ENCODE data around the gene TNS2.

The TNS2 gene

DNA sequence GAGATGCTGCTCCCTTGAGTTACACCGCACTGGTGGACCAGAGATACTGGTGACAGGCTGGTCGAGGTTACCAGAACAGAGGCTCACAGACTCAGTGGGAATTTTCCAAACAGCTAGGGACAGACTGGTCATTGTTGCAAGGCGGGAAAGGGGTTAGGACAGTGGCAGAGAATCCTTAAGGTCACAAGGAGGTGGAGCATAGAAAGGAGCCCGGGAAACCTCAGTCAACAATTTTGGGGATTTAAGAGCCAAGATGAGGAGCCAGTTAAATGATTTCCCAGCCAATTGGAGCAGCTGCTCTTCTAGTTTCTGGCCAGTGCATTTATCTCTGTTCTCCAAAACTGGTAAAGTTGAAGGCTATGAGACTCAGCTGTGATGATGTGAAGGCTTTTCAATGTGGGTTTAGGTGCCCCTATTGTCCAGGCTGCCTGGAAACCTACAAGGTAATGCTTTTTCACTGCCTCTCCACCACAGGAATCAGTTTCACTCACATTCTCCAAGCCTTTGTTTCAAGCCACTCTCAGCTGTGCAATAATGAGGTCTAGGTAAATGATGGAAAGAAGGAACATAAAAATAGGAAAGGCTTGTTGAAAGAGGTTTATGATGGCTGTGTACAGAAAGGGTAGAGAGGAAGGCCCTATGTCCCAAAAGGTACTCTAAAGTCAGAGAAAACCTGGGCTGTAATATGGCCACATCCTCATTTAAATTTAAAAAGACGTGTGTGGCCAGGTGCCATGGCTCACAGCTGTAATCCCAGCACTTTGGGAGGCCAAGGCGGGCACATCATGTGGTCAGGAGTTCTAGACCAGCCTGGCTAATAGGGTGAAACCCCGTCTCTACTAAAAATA lies 7.0 kb upstream of the TNS2 start:
- DNase-seq (ENCODE audit: low read depth in 3 of 3, low spot score in 1 of 3): no peak

DNA sequence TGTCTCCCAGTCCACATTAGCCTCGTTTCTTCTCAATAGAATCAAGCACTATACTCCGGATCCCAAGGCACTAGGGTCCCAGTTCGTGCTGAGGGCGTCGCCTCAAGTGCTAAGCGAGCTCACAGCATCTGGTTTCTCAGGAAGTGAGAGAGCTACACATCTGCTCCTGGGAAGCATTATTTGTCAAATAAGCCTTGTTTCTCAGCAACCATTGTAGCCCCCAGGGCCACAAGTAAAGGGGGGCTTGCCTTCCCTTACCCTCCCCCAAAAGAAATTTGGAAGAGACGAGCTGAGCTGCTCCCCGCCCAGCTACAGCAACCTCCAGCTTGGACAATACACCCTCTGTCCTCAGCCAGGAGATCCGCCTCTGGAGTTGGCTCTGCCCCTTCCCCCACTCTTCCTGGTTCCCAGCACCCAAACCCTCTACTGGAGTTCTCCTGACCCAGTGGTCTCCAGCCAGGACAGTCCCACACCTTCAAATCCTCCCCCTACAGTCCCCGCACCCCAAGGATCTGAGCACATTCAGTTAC lies 5.7 kb upstream of the TNS2 start:
- no peak for DNase-seq (ENCODE audit: low read depth in 3 of 3, low spot score in 1 of 3)

DNA sequence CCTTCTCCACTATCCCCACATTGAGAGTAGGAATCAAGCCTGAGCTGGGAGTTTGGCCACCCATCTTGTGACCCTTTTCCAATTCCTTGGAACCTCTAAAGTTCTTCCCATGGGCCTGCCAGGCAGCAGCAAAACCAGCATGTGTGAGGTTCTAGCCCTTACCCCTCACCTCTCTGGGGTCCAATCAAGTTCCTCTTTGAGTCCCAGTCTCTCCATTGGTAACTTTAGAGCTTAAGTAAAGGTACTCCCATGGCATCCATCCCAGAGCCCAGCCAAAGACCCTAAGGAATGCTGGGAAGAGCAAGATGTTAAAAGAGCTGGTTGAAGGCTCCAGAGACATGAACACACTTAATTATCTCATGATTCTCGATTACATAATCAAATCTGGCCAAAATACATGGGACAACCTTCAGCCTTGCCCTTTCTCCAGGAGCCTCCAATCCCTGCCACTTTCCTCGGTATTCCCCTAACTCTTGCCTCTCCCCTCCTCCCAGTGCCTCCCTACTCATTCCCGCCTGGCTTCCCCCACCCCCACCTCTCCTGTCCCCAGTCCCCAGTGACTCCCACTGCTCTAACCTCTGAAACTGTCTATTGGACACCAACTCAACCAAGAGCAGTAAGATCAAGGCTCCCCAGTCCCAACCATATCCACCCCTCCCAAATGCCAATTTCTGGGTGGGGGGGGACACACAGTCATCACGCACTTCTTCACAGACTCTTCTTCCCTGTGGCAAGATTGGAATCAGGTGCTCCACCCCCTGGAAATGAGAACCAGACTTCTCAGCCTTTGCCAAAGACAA lies 4.8 kb upstream of the TNS2 start:
- DNase-seq (ENCODE audit: low read depth in 3 of 3, low spot score in 1 of 3): no peak

DNA sequence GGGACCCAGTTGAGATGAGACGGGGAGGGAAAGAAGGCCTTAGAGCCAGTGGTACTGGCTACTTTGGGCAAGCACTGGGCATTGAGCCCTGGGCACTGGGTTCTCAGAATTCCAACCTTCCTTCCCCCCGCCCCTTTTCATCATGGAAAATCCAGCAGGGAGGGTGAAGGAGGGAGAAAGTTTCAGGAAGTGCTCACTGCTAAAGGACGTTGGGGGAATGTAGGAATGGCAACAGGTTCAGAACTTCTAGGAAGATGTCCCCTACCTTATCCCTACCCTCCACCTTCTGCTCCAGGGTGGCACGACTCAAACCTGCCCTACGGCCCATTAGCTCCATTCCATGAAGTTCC lies 4.2 kb upstream of the TNS2 start:
- DNase-seq (ENCODE audit: low read depth in 3 of 3, low spot score in 1 of 3): no peak

DNA sequence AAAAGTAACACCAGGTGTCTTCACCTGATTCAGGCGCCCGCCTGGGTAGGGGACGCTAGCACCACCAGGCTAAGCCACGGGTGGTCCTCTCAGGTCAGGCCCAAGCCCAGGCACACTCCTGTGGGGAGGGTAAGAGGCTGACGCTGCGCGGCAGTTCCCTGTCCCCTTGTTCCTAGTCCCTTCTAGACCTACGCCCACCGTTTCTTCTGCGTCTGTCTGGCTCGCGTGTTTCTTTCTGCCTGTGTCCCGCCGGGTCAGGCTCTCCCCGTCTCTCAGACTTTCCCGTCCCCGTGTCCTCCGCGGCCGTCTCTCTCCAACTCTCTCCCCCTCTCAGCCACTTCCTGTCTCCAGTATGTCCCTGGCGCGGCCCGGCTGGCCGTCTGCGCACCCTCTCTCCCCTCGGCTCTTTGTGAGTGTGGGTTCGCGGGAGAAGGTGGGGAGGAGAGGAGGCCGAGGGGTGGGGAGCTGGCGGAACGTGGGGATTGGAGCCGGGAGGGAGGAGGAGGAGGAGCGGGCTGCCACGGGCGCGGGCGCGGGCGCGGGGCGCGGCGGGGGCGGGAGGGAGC lies 3.1 kb upstream of the TNS2 start:
- peak in 1 of 3 donors; percentile 33 for DNase-seq (ENCODE audit: low read depth in 3 of 3, low spot score in 1 of 3)

DNA sequence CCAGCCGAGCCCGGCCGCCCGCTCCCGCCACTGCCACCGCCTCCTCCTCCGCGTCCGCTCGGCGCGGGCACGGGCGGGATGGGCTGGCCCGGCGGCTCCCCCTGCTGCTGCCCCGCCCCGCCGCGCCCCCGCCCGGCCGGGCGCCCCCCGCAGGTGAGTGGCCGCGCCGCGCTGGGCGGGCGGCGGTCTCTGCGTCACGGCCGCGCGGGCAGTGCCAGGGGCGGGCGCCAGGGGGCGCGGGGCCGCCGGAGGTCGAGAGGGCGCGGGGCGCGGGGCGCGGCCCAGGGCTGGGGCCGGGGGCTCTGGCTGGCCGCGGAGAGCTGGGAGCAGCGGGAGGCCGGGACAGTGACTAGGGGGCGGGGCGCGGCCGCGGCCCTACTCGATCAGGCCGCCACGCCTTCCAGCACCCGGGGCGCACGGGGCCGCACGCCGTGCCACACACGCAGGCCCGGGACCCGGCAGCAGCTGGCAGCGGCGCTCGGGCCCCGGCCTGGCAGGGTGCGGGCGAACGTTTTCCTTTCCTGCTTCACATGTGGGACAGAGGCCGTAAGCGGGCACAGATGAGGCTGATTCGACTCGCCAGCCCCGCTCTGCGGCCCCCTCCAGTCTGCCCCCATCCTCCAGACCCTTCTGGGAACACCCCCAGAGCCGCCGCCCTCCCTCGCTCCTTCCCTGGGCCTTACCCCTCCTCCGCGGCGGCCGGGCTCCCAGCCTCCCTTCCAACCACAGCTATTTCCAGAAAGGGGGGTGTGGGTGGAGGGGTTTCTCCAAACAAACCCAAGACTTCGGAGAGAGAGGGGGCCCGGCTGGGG lies 2.4 kb upstream of the TNS2 start:
- peak; percentile 23 to 62 (median 40) for DNase-seq (ENCODE audit: low read depth in 3 of 3, low spot score in 1 of 3)

DNA sequence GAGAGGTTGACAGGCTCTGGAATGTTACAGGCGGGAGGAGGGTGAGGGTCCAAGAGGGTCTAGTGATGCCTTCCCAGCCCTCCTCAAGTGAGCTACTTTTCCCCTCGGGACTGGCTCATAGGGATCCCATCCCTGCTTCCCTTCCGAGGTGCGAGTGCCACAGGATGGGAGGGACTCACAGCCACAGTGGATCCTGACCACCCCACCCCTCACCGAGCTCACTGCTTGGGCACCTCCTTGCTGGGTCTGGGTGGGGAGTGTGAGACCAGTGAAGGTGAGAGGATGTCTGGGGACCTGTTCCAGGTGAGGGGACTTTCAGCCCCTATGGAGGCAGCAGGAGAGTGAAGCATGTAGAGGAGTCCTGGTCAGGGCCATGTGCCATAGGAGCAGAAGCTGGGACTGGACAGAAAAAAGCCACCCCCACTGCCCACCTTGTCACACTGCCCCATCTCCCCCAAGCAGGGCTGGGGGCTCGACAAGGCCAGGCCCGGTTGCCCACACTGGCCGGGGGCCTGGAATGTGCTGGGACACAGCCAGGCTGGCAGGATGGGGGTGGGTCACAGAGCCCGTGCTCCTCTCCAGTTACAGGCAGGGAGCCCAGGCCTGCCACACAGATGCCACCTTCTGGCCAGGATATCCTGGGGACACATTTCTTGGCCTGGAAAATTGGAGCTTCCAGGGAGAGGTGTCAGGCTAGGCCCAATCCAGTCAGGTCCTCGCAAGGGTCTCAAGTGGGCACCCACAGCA lies 1.7 kb upstream of the TNS2 start:
- no peak for DNase-seq (ENCODE audit: low read depth in 3 of 3, low spot score in 1 of 3)

DNA sequence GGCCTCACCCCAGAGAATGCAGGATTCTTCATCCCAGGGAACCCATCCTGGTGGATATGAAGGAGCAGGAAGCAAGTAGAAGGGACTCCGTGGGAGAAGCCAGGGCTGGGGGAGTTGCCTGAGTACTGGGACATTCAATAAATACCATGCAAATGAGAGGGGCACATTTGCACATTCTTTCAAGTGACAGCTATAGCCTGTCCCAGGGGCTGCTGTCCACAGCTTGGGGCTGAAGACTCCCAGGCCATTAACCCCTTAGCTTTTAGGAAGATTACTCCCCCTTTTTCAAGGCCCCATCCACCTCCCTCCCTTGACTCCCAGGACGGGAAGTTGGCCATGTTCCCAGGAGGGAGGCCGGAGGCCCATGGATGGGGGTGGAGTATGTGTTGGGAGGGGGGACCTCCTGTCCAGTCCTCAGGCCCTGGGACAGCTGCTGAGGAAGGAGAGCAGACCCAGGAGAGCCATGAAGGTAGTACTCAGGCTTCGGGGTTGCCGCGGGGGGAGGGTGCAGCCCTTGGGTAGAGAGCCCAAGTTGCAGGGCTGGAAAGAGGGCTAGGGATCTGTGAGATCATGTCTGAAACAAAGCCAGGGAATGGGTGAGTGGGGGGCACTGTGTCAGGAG lies 974 bp upstream of the TNS2 start:
- no peak for DNase-seq (ENCODE audit: low read depth in 3 of 3, low spot score in 1 of 3)

DNA sequence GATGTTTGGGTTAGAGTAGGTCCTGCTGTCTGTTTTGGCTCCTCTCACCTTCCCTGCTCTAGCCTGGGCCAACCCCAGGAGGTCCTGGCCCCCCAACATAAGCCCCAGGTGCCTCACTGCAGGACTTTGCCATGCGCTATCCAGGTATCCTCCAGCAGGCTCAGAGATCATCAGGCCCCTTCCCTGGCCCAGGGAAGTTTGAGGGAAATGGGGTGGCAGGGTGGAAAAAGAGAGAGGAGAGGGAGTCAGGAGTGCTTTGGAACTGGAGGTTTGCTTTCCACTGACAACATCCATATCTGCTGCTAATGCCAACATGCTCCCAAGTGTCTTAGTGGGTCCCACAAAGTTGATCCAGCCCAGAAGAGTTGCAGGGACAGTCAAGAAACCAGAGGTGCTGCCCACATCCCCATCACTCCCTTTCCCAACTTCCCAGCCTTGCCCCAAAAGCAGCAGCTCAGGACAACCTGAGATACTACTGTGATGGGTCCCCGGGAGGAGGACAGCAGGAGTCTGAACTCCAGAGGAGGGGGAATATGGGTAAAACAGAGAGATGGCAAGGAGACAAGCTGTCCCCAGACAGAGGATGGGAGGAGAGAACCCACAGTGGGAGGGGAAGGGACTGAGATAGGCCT lies 677 bp downstream of the TNS2 start:
- DNase-seq (ENCODE audit: low read depth in 3 of 3, low spot score in 1 of 3): no peak

DNA sequence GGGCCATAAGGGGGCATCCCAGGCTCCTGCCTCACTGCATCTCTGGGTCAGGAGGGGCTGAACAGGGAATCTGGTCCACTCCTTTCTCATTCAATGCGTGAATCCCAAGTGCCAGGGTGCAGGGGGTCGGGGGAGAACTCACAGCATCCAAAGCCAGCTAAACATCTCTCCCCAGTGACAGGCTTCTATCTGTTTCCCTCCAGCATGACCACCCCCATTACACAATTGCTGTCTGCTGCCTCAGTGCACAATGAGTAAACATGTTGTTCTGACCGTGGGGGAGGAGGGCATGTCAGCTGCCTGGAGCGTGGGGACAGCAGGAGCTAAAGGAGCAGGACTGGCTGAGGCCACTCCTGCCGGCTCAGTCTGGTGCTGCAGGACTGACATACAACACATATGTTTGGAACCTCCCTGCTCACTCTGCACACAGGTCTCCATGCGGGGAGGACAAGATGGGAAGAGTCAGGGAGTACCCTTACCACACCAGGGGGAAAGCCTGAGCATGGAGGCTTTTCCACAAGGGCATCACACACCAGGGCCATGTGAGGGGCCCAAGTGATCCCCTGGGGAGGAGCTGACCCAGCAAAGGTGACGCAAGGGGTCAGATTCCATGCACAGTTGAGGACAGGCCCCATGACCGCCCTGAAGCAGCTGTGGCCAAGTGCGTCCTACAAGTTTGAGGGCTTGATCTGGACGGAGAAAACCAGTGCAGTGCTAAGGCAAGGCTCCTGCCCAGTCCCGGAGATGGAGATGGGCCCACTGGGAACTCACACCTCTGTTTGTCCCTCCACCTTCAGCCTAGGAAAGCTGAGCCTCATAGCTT lies 1.4 kb downstream of the TNS2 start:
- no peak for DNase-seq (ENCODE audit: low read depth in 3 of 3, low spot score in 1 of 3)

DNA sequence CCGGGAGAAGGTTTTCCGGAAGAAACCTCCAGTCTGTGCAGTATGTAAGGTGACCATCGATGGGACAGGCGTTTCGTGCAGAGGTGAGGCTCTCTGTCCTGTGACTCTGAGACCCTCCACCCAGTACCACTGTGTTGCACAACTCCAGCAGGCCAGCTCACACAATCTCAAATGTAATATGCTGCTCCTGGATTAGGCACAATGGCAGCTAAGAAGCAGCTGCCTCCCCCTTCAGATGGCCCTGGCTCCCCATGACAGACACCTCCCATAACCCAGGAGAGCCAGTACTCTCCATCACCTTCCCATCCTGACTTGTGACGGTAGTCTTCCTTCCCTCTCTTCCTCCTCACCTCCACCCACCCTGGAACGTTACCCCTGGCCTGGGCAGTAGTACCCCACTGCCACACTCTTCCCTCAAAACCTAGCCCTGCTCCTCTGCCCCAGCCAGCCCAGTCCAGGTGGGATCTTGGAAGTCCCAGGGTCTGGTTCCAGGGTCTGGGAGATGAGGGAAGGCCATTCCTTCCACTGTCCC lies 2.1 kb downstream of the TNS2 start:
- DNase-seq (ENCODE audit: low read depth in 3 of 3, low spot score in 1 of 3): no peak

DNA sequence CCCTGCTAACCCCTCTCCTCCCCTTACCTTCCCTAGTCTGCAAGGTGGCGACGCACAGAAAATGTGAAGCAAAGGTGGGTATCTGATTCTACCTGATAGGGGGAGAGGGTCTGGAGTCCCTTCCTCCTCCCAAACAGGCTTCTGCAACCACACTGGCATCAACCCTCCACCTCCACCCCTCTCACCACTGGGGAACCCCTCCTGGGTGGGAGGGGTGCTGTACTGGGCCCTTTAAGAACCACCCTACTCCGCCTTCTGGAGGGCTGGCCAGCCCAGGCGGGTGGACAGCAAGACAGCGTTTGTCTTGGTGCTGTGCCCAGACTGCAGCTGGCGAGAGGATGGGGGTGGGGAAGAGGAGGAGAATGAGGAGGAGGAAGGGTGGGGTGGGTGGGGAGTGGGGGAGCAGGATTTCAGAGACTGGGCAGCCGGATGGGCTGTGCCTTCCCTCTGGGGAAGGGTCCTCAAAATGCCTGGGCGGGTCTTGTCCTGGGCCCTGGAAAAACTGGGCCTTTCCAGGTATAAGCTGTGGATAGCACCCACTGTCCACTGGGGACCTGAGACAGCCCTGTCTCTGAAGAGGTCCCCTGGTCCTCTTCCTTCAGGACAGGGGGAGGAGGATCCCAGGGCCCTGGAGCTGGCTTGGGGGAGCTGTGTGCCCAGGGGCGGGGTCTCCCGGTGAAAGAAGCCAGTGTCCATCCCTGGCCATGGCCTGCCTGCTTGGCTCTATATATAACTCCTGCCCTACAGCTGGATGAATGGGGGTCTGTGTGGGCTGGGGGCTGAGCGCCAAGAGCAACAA lies 2.8 kb downstream of the TNS2 start:
- no peak for DNase-seq (ENCODE audit: low read depth in 3 of 3, low spot score in 1 of 3)

DNA sequence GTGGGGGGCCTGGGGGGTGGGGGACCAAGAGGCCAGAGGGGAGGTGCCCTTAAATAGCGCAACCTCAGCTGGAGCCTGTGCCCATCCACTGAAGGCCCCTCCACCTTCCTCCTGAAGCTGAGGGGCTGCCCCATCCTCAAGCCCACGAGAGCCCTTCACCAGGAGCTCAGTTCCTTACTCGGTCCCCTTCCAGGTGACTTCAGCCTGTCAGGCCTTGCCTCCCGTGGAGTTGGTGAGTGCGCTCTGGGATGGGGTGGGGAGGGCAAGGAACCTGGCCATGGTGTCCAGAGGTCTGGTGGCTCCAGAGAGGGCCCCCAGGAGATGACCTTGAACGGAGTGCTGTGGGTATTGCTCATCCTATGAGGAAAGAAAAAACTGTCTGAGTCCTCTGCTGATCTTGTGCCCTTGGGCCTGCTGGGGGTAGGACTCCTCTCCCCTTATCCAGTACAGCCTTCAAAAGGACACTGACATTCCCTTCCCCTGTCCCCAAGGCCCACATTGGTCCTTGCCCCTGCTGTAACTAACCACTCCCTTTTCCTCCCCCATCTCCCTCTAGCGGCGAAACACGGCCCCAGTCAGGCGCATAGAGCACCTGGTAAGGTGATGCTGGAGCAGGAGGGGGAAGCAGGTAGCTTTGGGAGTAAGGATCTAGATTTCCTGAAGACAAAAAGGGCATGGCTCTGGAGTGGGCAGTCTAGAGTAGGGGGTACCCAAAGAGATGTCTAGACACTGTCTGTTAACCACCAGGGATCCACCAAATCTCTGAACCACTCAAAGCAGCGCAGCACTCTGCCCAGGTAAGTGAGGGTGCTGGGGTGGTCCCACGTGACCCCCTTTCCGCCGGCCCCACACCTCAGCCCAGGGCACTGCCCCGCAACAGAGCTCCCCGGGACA lies 3.6 kb downstream of the TNS2 start:
- no peak for DNase-seq (ENCODE audit: low read depth in 3 of 3, low spot score in 1 of 3)

DNA sequence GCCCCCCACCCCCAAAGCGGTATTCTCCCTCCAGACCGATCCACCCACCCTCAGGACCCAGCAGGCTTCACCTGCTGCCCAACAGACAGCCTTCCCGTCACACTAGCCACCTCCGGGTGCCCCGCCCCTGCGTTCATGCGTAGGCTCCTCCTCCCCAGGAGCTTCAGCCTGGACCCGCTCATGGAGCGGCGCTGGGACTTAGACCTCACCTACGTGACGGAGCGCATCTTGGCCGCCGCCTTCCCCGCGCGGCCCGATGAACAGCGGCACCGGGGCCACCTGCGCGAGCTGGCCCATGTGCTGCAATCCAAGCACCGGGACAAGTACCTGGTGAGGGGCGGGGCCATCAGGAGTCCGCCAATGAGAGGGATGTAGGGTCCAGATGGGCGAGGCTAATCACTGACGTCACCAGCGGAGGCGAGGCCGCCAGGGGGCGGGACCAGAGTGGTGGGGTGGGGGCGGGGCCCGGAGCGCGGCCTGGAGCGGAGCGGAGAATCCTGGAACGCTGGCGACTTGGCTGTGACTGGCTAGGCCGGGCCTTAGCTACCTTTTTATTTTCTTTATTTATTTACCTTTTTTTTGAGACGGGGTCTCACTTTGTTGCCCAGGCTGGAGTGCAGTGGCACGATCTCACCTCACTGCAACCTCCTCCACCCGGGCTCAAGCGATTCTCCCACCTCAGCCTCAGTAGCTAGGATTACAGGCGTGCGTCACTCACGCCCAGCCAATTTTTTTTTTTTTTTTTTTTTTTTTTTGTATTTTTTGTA lies 4.4 kb downstream of the TNS2 start:
- DNase-seq (ENCODE audit: low read depth in 3 of 3, low spot score in 1 of 3): peak; percentile 74 to 87 (median 80)

DNA sequence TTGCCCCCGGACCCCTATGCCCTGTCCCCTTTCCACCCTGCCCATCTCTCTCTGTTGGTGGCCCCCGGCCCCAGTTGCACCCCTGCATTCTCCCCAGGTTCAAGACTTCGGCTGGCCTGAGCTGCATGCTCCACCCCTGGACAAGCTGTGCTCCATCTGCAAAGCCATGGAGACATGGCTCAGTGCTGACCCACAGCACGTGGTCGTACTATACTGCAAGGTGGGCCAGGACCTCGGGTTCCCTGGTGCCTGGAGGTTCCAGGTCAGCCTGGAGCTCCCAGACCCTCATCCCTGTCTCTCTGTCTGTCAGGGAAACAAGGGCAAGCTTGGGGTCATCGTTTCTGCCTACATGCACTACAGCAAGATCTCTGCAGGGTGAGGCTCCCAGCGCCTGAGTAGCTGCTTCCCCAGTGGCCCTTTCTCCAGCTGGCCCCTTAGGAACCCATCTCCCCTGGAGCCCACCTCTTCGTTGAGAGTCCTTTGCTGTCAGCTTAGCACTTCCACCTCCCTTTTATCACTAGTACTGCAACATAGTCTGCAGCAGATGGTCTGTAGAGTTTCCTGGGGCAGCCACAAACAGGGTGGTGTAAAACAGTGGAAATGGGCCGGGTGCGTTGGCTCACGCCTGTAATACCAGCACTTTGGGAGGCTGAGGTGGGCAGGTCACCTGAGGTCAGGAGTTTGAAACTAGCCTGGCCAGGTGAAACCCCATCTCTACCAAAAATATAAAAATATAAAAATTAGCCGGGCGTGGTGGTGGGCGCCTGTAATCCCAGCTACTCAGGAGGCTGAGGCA lies 5.8 kb downstream of the TNS2 start:
- no peak for DNase-seq (ENCODE audit: low read depth in 3 of 3, low spot score in 1 of 3)

Data from stimulated activated CD4-positive, alpha-beta T cell treated with anti-CD3 and anti-CD28 coated beads, TNF-alpha, amount 100 ng/mL, for 1 hour (primary cell).